Measurements from ENCODE around the gene LRRC43.

The LRRC43 gene

GRCh38 chr12:122208073-122208820 is 25.3 kb downstream of the LRRC43 start:
- Histone ChIP-seq H3K9ac (ENCODE audit: low read depth, low read length) (no peak overlapping the region), H3K27me3 (ENCODE audit: control insufficient read depth, insufficient read depth, low read length) (peaks cover 17% of the 10 kb centered on the region), H3K4me3 (ENCODE audit: low read depth, low read length) (no peak overlapping the region), H3K36me3 (ENCODE audit: control insufficient read depth, insufficient read depth, low read length) (peaks cover 28% of the 10 kb centered on the region), H3K9me3 (ENCODE audit: control insufficient read depth, insufficient read depth, low read length) (no peaks in the 10 kb centered on the region), H3K4me1 (ENCODE audit: control insufficient read depth, insufficient read depth, low read length) (no peaks in the 10 kb centered on the region)

DNA sequence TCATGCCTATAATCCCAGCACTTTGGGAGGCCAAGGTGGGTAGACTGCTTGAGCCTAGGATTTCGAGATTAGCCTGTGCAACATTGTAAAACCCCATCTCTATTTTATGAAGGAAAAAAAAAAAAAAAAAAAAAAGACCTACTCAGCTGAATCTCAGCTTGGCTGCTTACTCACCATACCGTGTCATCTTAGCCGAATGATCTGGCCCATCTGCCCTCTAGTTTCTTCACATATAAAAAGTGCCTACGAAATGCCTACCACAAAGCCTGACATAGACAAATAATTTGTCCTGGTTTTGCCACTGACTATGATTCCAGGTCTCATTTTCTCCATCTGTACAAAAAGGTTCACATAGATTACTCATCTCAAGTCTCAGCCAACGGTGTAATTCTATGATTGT is 32.8 kb downstream of the LRRC43 start:
- H3K4me1 ChIP-seq (ENCODE audit: control insufficient read depth, insufficient read depth, low read length) = no peaks in the 10 kb centered on the region
- peaks cover 39% of the 10 kb centered on the region for H3K36me3 ChIP-seq (ENCODE audit: control insufficient read depth, insufficient read depth, low read length)
- H3K27me3 ChIP-seq (ENCODE audit: control insufficient read depth, insufficient read depth, low read length) = no peaks in the 10 kb centered on the region
- H3K9me3 ChIP-seq (ENCODE audit: control insufficient read depth, insufficient read depth, low read length) = no peaks in the 10 kb centered on the region
- no peak overlapping the region for H3K4me3 ChIP-seq (ENCODE audit: low read depth, low read length)
- no peak overlapping the region for H3K9ac ChIP-seq (ENCODE audit: low read depth, low read length)

- Histone ChIP-seq H3K36me3 (ENCODE audit: control insufficient read depth, insufficient read depth, low read length) (peaks cover 43% of the 10 kb centered on the region), H3K4me1 (ENCODE audit: control insufficient read depth, insufficient read depth, low read length) (no peaks in the 10 kb centered on the region), H3K9me3 (ENCODE audit: control insufficient read depth, insufficient read depth, low read length) (no peaks in the 10 kb centered on the region), H3K4me3 (ENCODE audit: low read depth, low read length) (no peak overlapping the region), H3K27me3 (ENCODE audit: control insufficient read depth, insufficient read depth, low read length) (no peaks in the 10 kb centered on the region), H3K9ac (ENCODE audit: low read depth, low read length) (no peak overlapping the region)
These were observed 33.5 kb downstream of the LRRC43 start for GRCh38 chr12:122216445-122216844.

- Histone ChIP-seq H3K27me3 (ENCODE audit: control insufficient read depth, insufficient read depth, low read length) (peaks cover 8% of the 10 kb centered on the region), H3K4me3 (ENCODE audit: low read depth, low read length) (peak within 1 kb of the TSS; percentile 96), H3K36me3 (ENCODE audit: control insufficient read depth, insufficient read depth, low read length) (peaks cover 32% of the 10 kb centered on the region), H3K9ac (ENCODE audit: low read depth, low read length) (peak within 1 kb of the TSS; percentile 91), H3K4me1 (ENCODE audit: control insufficient read depth, insufficient read depth, low read length) (peaks cover 5% of the 10 kb centered on the region), H3K9me3 (ENCODE audit: control insufficient read depth, insufficient read depth, low read length) (no peaks in the 10 kb centered on the region)
These were observed 42.9 kb downstream of the LRRC43 start, which contains the start of gene DIABLO for GRCh38 chr12:122225683-122226365. Gene DIABLO, minus strand, starts transcription at chr12:122226052. Its CDS starts 38 bp downstream, at chr12:122226014.

DNA sequence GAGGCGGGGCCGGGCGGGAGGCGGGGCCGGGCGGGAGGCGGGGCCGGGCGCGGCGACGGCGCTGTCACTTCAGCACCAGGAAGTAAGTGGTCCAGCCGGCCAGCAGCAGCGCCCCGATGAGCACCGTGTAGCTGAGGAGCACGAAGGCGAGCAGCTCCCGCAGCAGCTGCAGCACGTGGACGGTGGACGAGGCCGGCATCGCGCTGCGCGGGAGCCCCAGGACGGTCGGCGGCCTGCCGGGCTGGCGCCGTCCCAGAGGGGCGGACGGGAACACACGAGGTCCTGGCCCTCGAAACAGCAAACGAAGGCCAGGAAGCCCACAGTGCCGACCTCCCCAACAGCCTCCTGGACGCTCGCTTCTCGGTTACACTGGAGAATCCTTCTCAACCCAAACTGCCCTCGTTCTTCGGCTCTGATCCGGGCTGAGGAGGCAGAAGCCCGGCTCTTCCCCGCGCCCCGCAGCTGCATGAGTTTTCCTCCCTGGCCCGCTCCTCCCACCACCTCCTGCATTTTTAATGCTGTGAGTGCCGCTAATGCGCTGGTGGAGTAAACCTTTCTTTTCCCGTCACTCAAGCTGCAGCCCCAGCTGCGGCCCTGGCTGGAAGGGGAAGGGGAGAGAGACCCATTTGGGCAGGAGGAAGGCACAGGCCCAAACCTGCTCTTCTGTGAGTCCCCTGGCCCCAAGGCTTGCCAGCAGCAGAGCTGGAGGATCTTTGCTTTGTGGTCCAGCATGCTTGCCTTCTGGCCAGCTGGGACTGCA is 43.6 kb downstream of the LRRC43 start:
- no peaks in the 10 kb centered on the region for H3K9me3 ChIP-seq (ENCODE audit: control insufficient read depth, insufficient read depth, low read length)
- H3K9ac ChIP-seq (ENCODE audit: low read depth, low read length) = no peak overlapping the region
- H3K36me3 ChIP-seq (ENCODE audit: control insufficient read depth, insufficient read depth, low read length) = peaks cover 32% of the 10 kb centered on the region
- H3K4me3 ChIP-seq (ENCODE audit: low read depth, low read length) = peak overlapping the region; percentile 49
- H3K4me1 ChIP-seq (ENCODE audit: control insufficient read depth, insufficient read depth, low read length) = peaks cover 5% of the 10 kb centered on the region
- H3K27me3 ChIP-seq (ENCODE audit: control insufficient read depth, insufficient read depth, low read length) = peaks cover 8% of the 10 kb centered on the region

GRCh38 chr12:122227341-122227740 is 44.4 kb downstream of the LRRC43 start:
- Histone ChIP-seq H3K4me3 (ENCODE audit: low read depth, low read length) (no peak overlapping the region), H3K4me1 (ENCODE audit: control insufficient read depth, insufficient read depth, low read length) (peaks cover 5% of the 10 kb centered on the region), H3K9ac (ENCODE audit: low read depth, low read length) (no peak overlapping the region), H3K36me3 (ENCODE audit: control insufficient read depth, insufficient read depth, low read length) (peaks cover 27% of the 10 kb centered on the region), H3K27me3 (ENCODE audit: control insufficient read depth, insufficient read depth, low read length) (peaks cover 8% of the 10 kb centered on the region), H3K9me3 (ENCODE audit: control insufficient read depth, insufficient read depth, low read length) (no peaks in the 10 kb centered on the region)

DNA sequence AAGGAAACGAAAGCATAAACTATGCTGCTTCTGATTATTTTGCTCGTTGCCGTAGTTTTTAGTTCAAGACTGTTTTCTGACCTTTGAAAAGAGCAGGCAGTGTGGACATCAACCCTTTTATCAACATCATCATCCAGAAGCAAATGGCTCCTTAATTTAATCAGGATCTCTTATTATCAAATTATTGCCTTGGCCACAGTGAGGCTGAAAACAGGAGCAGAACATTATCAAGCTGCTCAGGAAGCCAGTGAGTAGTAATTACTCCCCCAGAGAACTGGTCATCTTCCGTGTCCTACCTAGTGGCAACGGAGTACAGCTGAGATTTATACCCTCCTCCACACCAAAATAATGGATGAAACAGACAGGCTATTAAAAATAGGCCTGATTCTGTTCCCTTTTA is 45.2 kb downstream of the LRRC43 start:
- no peak overlapping the region for H3K9ac ChIP-seq (ENCODE audit: low read depth, low read length)
- peaks cover 5% of the 10 kb centered on the region for H3K4me1 ChIP-seq (ENCODE audit: control insufficient read depth, insufficient read depth, low read length)
- H3K4me3 ChIP-seq (ENCODE audit: low read depth, low read length) = no peak overlapping the region

DNA sequence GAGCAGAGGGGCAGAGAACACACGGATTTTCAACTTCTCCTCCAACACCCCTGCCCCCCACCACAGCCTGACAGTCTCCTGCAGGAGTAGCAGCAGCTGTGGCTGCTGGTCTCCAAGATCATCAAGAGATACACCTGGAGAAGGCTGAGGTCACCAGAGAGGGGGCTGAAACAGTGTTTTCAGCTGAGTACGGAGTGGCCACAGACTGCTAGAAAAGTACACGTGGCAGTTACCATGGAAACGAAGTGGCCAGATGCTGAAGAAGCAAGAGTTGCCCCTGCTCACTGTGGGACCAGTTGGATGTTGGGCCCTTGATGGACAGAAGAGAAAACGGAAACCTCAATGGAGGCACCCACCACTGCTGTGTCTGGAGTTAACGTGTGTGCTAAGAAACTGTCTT is 47.9 kb downstream of the LRRC43 start:
- H3K27me3 ChIP-seq (ENCODE audit: control insufficient read depth, insufficient read depth, low read length) = peaks cover 8% of the 10 kb centered on the region
- H3K4me3 ChIP-seq (ENCODE audit: low read depth, low read length) = no peak overlapping the region
- no peaks in the 10 kb centered on the region for H3K9me3 ChIP-seq (ENCODE audit: control insufficient read depth, insufficient read depth, low read length)
- H3K36me3 ChIP-seq (ENCODE audit: control insufficient read depth, insufficient read depth, low read length) = peaks cover 13% of the 10 kb centered on the region
- H3K4me1 ChIP-seq (ENCODE audit: control insufficient read depth, insufficient read depth, low read length) = no peaks in the 10 kb centered on the region
- H3K9ac ChIP-seq (ENCODE audit: low read depth, low read length) = no peak overlapping the region

More for the DNA sequence above, 45.2 kb downstream of the LRRC43 start:
- peaks cover 20% of the 10 kb centered on the region for H3K36me3 ChIP-seq (ENCODE audit: control insufficient read depth, insufficient read depth, low read length)
- H3K27me3 ChIP-seq (ENCODE audit: control insufficient read depth, insufficient read depth, low read length) = peaks cover 8% of the 10 kb centered on the region
- H3K9me3 ChIP-seq (ENCODE audit: control insufficient read depth, insufficient read depth, low read length) = no peaks in the 10 kb centered on the region

DNA sequence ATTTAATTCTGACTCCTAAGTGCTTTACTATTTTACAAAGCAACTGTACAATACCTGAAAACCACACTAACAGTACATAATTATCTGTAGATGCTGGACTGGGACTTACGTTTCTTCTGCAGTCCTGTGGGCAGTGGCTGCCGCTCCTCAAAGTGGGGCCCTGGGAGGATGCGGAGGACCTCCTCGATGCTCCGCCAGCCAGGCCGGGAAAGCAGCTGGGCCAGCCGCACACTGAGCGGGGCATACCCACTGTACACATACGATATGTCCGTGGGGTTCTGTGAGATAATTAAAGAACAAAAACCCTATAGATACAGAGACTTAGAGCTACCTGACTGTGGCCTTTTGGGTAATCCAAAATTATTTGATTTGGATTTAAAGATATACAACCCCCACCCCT is 49.8 kb downstream of the LRRC43 start:
- Histone ChIP-seq H3K4me1 (ENCODE audit: control insufficient read depth, insufficient read depth, low read length) (no peaks in the 10 kb centered on the region), H3K36me3 (ENCODE audit: control insufficient read depth, insufficient read depth, low read length) (peaks cover 13% of the 10 kb centered on the region), H3K9ac (ENCODE audit: low read depth, low read length) (no peak overlapping the region), H3K4me3 (ENCODE audit: low read depth, low read length) (no peak overlapping the region), H3K27me3 (ENCODE audit: control insufficient read depth, insufficient read depth, low read length) (peaks cover 4% of the 10 kb centered on the region), H3K9me3 (ENCODE audit: control insufficient read depth, insufficient read depth, low read length) (no peaks in the 10 kb centered on the region)

DNA sequence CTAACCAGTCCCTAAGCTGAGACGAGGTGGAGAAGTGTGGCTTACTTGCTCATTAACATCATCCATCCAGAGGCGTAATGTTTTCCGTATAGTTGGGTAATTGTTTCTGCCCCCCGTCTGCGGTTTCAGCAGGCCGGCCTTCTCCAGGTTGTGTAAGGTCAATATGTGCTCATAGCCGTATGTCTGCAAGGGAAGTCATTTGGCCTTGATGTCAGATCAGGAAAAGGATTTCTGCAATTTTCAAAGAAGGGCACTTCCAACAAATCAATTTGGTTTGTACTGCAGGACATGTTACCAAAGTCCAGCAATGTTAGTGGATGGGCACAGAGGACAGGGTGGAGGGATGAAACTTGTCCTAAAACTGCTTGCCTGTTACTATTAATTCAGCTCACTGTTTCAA is 52.8 kb downstream of the LRRC43 start:
- Histone ChIP-seq H3K36me3 (ENCODE audit: control insufficient read depth, insufficient read depth, low read length) (peaks cover 21% of the 10 kb centered on the region), H3K4me3 (ENCODE audit: low read depth, low read length) (no peak overlapping the region)

DNA sequence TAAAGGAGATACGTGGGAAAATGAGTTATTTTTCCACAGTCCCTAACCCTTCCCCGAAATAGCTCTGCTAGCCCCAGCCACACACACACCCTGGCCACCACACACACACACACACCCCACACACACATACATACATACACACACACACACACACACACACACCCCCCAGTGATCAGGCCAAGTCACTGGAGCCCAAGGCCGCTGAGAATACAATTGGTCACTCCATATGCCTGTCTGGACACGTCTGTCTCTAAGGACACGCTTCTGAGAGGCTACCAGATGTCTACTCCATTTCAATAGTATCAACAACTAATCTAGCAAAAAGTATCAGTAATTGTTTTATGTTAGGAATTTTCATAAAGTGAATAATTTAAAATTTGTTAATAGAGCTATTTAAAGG is 55.9 kb downstream of the LRRC43 start:
- Histone ChIP-seq H3K36me3 (ENCODE audit: control insufficient read depth, insufficient read depth, low read length) (peaks cover 14% of the 10 kb centered on the region), H3K4me3 (ENCODE audit: low read depth, low read length) (no peak overlapping the region), H3K4me1 (ENCODE audit: control insufficient read depth, insufficient read depth, low read length) (no peaks in the 10 kb centered on the region), H3K9me3 (ENCODE audit: control insufficient read depth, insufficient read depth, low read length) (no peaks in the 10 kb centered on the region), H3K27me3 (ENCODE audit: control insufficient read depth, insufficient read depth, low read length) (no peaks in the 10 kb centered on the region), H3K9ac (ENCODE audit: low read depth, low read length) (no peak overlapping the region)

More for the DNA sequence above, 52.8 kb downstream of the LRRC43 start:
- no peaks in the 10 kb centered on the region for H3K4me1 ChIP-seq (ENCODE audit: control insufficient read depth, insufficient read depth, low read length)
- no peaks in the 10 kb centered on the region for H3K27me3 ChIP-seq (ENCODE audit: control insufficient read depth, insufficient read depth, low read length)
- no peak overlapping the region for H3K9ac ChIP-seq (ENCODE audit: low read depth, low read length)
- H3K9me3 ChIP-seq (ENCODE audit: control insufficient read depth, insufficient read depth, low read length) = no peaks in the 10 kb centered on the region
